Adrenal gland (tissue), 12 donors: Measurements from ENCODE around the gene PNMA3. TPM values are rescaled to one million over a fixed set of nuclear protein-coding genes. Genes with fewer than 3 reads are reported as not detected.

ENCODE experiments used
- DNase-seq, 7 donors: peaks; one replicate each; pipeline ENCODE4 v3.0.0-alpha.2; 2019 to 2020
- H3K27ac ChIP-seq, 5 donors: fragments of 200-600 bp; sonication (generic) in 4 of 5; 1 replicate in 3 of 5; 2 replicates in 2 of 5; pipeline versions ENCODE4 v1.5.1 to v1.8.0; 2016 to 2020; ENCODE audit warnings: mild to moderate bottlenecking in 1 of 5
- H3K27me3 ChIP-seq: fragments of 200-600 bp; 2 replicates; pipeline ENCODE4 v1.8.0; 2021
- H3K36me3 ChIP-seq, 2 donors: fragments of 200-600 bp; replicated peaks in 1 of 2; 1 replicate in 1 of 2; 2 replicates in 1 of 2; pipeline versions ENCODE4 v1.5.1 to v1.8.0; 2018 to 2022
- H3K4me1 ChIP-seq, 2 donors: fragments of 200-600 bp; replicated peaks in 1 of 2; 1 replicate in 1 of 2; 2 replicates in 1 of 2; pipeline versions ENCODE4 v1.5.1 to v1.8.0; 2018 to 2021
- H3K4me3 ChIP-seq, 4 donors: fragments of 200-600 bp; sonication (generic) in 3 of 4; one replicate each; pipeline ENCODE4 v1.5.1; 2016 to 2018
- H3K9me3 ChIP-seq, 3 donors: fragments of 200-600 bp; sonication (generic) in 1 of 3; replicated peaks in 1 of 3; 1 replicate in 2 of 3; 2 replicates in 1 of 3; pipeline versions ENCODE4 v1.5.1 to v1.8.0; 2016 to 2021
- POLR2A ChIP-seq, 2 donors: fragments of 450-650 bp; IDR thresholded peaks; one replicate each; pipeline ENCODE4 v1.6.1; 2017; ENCODE audit warnings: antibody characterized with exemption in 2 of 2, mild to moderate bottlenecking in 2 of 2, moderate library complexity in 1 of 2
- WGBS, 4 donors: extraction: QIAGEN DNeasy Blood & Tissue Kit in 2 of 4; methylation state at CpG; one replicate each; pipeline versions ENCODE4 v1.1.5 to v1.1.7; 2013 to 2017; 5-methylcytosine and 5-hydroxymethylcytosine counted together
- intact Hi-C, 2 donors: fragments of 100-400 bp; cut with DNase I; formaldehyde crosslinking; loops; one replicate each; pipeline versions ENCODE4 v1.14.1 to v1.15.0; 2022 to 2023
- polyA plus RNA-seq, 3 donors: library from polyadenylated mRNA; stranded (reverse); fragments of 200-250 nt in 2 of 3; fragments of 350-450 nt in 1 of 3; fragmentation: Illumina TruSeq in 1 of 3; extraction: RNeasy Lipid Tissue Mini Kit (QIAGEN cat#74804) in 1 of 3; gene quantifications; one replicate each; pipeline ENCODE4 v1.2.3, GENCODE V29; 2013 to 2014
- total RNA-seq, 9 donors: library from RNA; depleted of rRNA in 4 of 9; stranded (reverse); fragments of >200 nt in 4 of 9; fragments of 120-200 nt in 1 of 9; fragmentation: NEBNext Ultra II Directional in 1 of 9; extraction: Animal tissue kit (Norgen Biotek cat#: 25700) in 1 of 9; gene quantifications; one replicate each; pipeline versions ENCODE4 v1.1.0 to v1.2.4, GENCODE V29; 2013 to 2023
- TF ChIP-seq, protein P1 (sequence below), 6 experiments: fragments of 450-650 bp in 4 of 6; fragments of 200-600 bp in 2 of 6; sonication (generic) in 1 of 6; IDR thresholded peaks; 1 replicate in 5 of 6; 2 replicates in 1 of 6; pipeline versions ENCODE4 v1.5.1 to v1.8.0; 2016 to 2021; ENCODE audit warnings: antibody characterized with exemption in 6 of 6, mild to moderate bottlenecking in 2 of 6, moderate library complexity in 1 of 6
- donor health status: healthy with polysubstance abuse.
- donor health status: Bipolar disorder and iron deficiency.
- donor health status: DM: yes; HTN: yes; CAD: no.
- donor health status: DM: no; HTN: no; CAD: no.
- donor health status: DM: no; HTN: no; CAD: no.
- donor health status: DM: yes; HTN: yes; CAD: no.

The PNMA3 gene
- total and polyA plus RNA-seq, 12 donors = 0.06 to 25.5 (median 2.4) TPM

DNA sequence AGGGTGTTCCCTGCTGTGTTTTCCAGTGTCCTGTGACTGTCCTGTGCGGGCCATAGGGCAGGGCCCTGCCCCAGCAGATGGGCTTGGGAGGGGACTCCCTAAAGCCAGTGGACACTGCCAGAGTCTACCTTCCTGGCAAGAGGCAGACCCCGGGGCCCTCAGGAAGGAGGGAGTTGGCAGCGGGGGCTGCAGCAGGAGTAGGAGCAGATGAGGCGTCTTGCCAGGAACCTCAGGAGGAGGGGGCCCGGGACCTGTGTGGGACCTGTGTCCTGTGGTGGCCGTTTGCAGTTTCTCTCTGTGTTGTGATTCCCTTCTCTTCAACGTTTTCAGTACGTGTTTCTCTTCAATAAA is 3.8 kb downstream of the PNMA3 start:
- TF ChIP-seq, protein P1, sequence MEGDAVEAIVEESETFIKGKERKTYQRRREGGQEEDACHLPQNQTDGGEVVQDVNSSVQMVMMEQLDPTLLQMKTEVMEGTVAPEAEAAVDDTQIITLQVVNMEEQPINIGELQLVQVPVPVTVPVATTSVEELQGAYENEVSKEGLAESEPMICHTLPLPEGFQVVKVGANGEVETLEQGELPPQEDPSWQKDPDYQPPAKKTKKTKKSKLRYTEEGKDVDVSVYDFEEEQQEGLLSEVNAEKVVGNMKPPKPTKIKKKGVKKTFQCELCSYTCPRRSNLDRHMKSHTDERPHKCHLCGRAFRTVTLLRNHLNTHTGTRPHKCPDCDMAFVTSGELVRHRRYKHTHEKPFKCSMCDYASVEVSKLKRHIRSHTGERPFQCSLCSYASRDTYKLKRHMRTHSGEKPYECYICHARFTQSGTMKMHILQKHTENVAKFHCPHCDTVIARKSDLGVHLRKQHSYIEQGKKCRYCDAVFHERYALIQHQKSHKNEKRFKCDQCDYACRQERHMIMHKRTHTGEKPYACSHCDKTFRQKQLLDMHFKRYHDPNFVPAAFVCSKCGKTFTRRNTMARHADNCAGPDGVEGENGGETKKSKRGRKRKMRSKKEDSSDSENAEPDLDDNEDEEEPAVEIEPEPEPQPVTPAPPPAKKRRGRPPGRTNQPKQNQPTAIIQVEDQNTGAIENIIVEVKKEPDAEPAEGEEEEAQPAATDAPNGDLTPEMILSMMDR (IDR thresholded peaks at IDR 0.05) = no peak
- no peak for TF ChIP-seq POLR2A (IDR thresholded peaks at IDR 0.05)
- H3K4me3 ChIP-seq = no peak overlapping the region
- no peaks in the 10 kb centered on the region for H3K9me3 ChIP-seq
- no peak overlapping the region for H3K27ac ChIP-seq
- WGBS, 4 donors = 78 to 95% (median 89%) methylated on average over 3 to 8 of the region's 8 CpGs
- intact Hi-C loops = no loop called here
- H3K27me3 ChIP-seq = peaks cover 21% of the 10 kb centered on the region
- H3K4me1 ChIP-seq = no peaks in the 10 kb centered on the region
- no peaks in the 10 kb centered on the region for H3K36me3 ChIP-seq
- DNase-seq = no peak

DNA sequence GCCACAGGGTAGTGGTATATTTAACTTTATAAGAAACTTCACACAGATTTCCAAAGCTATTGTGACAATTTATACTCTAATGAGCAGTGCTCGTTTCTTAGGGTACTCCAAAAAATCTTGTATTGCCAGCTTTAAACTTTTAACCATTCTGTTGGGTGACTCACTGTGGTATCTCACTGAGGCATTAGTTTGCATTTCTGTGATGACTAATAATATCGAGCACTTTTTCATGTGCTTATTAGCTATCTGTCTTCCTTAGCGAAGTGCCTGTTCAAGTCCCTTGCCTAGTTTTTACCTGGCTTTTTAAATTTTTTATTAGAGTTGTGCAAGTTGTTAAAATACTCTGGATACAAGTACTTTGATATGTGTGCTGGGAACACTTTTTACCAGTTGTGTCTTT is 5.5 kb downstream of the PNMA3 start:
- no peaks in the 10 kb centered on the region for H3K36me3 ChIP-seq
- no peaks in the 10 kb centered on the region for H3K4me1 ChIP-seq
- H3K9me3 ChIP-seq = no peaks in the 10 kb centered on the region
- intact Hi-C loops = no loop called here
- no peak overlapping the region for H3K4me3 ChIP-seq
- WGBS, 4 donors = 20 to 31% (median 26%) methylated on average over 3 of the region's 3 CpGs
- no peak overlapping the region for H3K27ac ChIP-seq
- DNase-seq = no peak
- no peak for TF ChIP-seq POLR2A (IDR thresholded peaks at IDR 0.05)
- TF ChIP-seq, protein P1 (IDR thresholded peaks at IDR 0.05) = no peak
- H3K27me3 ChIP-seq = peaks cover 17% of the 10 kb centered on the region

DNA sequence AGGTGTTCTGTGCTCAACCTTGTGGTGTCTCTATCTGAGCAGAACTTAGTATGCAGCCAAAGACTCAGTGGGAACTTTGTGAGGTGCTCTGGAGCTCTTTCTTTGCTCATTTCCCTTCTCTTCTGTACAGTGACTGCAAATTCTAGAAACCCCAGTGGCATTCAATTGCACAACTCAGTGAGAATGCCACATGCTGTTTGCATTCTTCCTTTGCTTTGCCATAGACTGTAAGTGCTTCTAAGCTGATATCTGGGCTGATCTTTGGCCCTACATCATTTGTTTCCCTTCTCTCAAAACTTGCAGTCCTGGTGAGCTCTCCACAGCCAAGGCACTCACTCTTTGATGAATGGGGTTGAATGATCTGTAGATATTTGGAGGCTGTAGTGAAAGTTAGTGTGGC is 7.0 kb downstream of the PNMA3 start:
- no peaks in the 10 kb centered on the region for H3K4me1 ChIP-seq
- intact Hi-C loops = no loop called here
- H3K27ac ChIP-seq = no peak overlapping the region
- no peaks in the 10 kb centered on the region for H3K36me3 ChIP-seq
- H3K9me3 ChIP-seq = no peaks in the 10 kb centered on the region
- no peak for DNase-seq
- no peak for TF ChIP-seq POLR2A (IDR thresholded peaks at IDR 0.05)
- TF ChIP-seq, protein P1 (IDR thresholded peaks at IDR 0.05) = no peak
- peaks cover 6% of the 10 kb centered on the region for H3K27me3 ChIP-seq
- H3K4me3 ChIP-seq = no peak overlapping the region

DNA sequence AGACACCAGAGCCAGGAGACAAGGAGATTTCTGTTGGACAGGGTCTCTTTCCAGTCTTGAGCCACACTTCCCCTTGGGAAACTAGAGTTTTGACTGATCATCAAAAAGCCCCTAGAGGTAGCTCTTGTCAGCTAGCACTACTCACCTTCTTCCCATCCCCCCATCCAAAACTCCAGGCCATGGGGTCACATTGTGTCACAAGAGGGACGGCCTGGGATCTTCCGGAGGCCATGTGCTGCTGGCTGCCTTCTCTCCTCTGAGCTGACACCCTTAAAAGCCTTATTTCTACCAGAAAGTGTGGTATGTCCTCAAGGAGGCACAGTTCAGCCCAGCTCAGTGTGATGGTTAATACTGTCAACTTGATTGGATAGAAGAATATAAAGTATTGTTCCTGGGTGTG is 7.8 kb downstream of the PNMA3 start:
- Histone ChIP-seq H3K27ac (no peak overlapping the region), H3K27me3 (no peaks in the 10 kb centered on the region), H3K36me3 (no peaks in the 10 kb centered on the region), H3K9me3 (no peaks in the 10 kb centered on the region), H3K4me1 (no peaks in the 10 kb centered on the region), H3K4me3 (no peak overlapping the region)
- no peak for DNase-seq
- intact Hi-C loops = no loop called here
- 70 to 87% (median 79%) methylated on average over 2 of the region's 2 CpGs for WGBS, 4 donors
- TF ChIP-seq, protein P1 (IDR thresholded peaks at IDR 0.05) = no peak
